Upper lobe of left lung (tissue), 4 donors: ENCODE data around the gene TBX1.

ENCODE experiments used
- EP300 ChIP-seq, 4 donors: sonication (generic); formaldehyde crosslinking; IDR thresholded peaks; one replicate each; pipeline ENCODE4 v1.5.1; 2017; ENCODE audit warnings: antibody characterized with exemption in 4 of 4, control low read depth in 2 of 4
- POLR2AphosphoS5 ChIP-seq, 2 donors: sonication (generic); formaldehyde crosslinking; IDR thresholded peaks; one replicate each; pipeline ENCODE4 v1.5.1; 2017; ENCODE audit warnings: antibody characterized with exemption in 2 of 2
- TF ChIP-seq, protein P1 (sequence below), 6 experiments: fragments of 450-650 bp in 4 of 6; fragments of 200-600 bp in 2 of 6; sonication (generic) in 2 of 6; IDR thresholded peaks; one replicate each; pipeline ENCODE4 v1.5.1; 2016 to 2019; ENCODE audit warnings: antibody characterized with exemption in 6 of 6

DNA sequence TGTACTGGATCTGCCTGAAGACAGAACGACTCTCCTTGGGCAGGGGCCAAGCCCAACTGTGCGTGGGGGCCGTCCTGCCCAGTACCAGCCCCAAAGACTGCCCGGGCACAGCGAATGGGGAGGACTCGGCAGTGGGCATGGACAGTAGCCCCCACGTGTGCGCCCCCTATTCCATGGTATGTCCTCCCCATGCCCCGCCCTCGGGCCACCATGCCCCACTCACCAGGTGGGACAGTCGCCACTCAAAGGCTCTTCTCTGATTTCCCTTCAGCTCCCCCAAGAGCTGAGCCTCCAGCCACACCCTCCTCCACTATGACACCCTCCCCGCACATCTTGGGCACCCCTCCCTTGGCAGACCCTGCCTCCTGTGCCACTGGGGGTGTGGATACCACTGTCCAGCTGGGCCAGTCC, 50.6 kb downstream of the TBX1 start:
- TF ChIP-seq, protein P1, sequence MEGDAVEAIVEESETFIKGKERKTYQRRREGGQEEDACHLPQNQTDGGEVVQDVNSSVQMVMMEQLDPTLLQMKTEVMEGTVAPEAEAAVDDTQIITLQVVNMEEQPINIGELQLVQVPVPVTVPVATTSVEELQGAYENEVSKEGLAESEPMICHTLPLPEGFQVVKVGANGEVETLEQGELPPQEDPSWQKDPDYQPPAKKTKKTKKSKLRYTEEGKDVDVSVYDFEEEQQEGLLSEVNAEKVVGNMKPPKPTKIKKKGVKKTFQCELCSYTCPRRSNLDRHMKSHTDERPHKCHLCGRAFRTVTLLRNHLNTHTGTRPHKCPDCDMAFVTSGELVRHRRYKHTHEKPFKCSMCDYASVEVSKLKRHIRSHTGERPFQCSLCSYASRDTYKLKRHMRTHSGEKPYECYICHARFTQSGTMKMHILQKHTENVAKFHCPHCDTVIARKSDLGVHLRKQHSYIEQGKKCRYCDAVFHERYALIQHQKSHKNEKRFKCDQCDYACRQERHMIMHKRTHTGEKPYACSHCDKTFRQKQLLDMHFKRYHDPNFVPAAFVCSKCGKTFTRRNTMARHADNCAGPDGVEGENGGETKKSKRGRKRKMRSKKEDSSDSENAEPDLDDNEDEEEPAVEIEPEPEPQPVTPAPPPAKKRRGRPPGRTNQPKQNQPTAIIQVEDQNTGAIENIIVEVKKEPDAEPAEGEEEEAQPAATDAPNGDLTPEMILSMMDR (IDR thresholded peaks at IDR 0.05): no peak
- TF ChIP-seq POLR2AphosphoS5 (IDR thresholded peaks at IDR 0.05): no peak
- TF ChIP-seq EP300 (IDR thresholded peaks at IDR 0.05): no peak
